Breast epithelium (tissue), 4 donors: ENCODE data around the gene FHIT. TPM values are rescaled to one million over a fixed set of nuclear protein-coding genes. Genes with fewer than 3 reads are reported as not detected.

Source experiments
- DNase-seq, 2 donors: peaks; one replicate each; pipeline ENCODE4 v3.0.0-alpha.2; 2019; ENCODE audit warnings: low spot score in 2 of 2
- H3K27ac ChIP-seq, 2 donors: fragments of 200-600 bp; sonication (generic) in 1 of 2; one replicate each; pipeline ENCODE4 v1.5.1; 2016 to 2019; ENCODE audit warnings: mild to moderate bottlenecking in 1 of 2
- H3K27me3 ChIP-seq, 2 donors: fragments of 200-600 bp; sonication (generic) in 1 of 2; one replicate each; pipeline versions ENCODE4 v1.5.1 to v1.6.0; 2017 to 2019; ENCODE audit warnings: control low read depth in 1 of 2, mild to moderate bottlenecking in 1 of 2
- H3K36me3 ChIP-seq: fragments of 200-600 bp; one replicate; pipeline ENCODE4 v1.5.1; 2019
- H3K4me1 ChIP-seq, 2 donors: fragments of 200-600 bp; sonication (generic); one replicate each; pipeline ENCODE4 v1.5.1; 2016 to 2019; ENCODE audit warnings: control low read depth in 1 of 2
- H3K4me3 ChIP-seq, 3 donors: fragments of 200-600 bp; sonication (generic); 1 replicate in 2 of 3; 2 replicates in 1 of 3; pipeline ENCODE4 v1.5.1; 2016 to 2019; ENCODE audit warnings: mild to moderate bottlenecking in 3 of 3, moderate library complexity in 2 of 3
- H3K9me3 ChIP-seq, 2 donors: fragments of 200-600 bp; sonication (generic) in 1 of 2; one replicate each; pipeline ENCODE4 v1.5.1; 2016 to 2019; ENCODE audit warnings: control low read depth in 1 of 2
- POLR2A ChIP-seq: fragments of 450-650 bp; IDR thresholded peaks from one replicate; pipeline ENCODE4 v1.6.1; 2016; ENCODE audit warnings: antibody characterized with exemption, mild to moderate bottlenecking, moderate library complexity
- POLR2AphosphoS5 ChIP-seq, 3 donors: sonication (generic); formaldehyde crosslinking; IDR thresholded peaks; one replicate each; pipeline ENCODE4 v1.6.1; 2017; ENCODE audit warnings: antibody characterized with exemption in 3 of 3
- intact Hi-C: fragments of 100-400 bp; cut with DNase I; formaldehyde crosslinking; loops from one replicate; pipeline ENCODE4 v1.15.1; 2023; ENCODE audit warnings: low total_unique reads
- total RNA-seq, 3 donors: library from RNA; depleted of rRNA; stranded (reverse); fragments of >200 nt; gene quantifications; one replicate each; pipeline ENCODE4 v1.1.0, GENCODE V29; 2016
- TF ChIP-seq, protein P1 (sequence below), 3 donors: fragments of 450-650 bp; IDR thresholded peaks; one replicate each; pipeline ENCODE4 v1.5.1; 2016 to 2017; ENCODE audit warnings: antibody characterized with exemption in 3 of 3, mild to moderate bottlenecking in 3 of 3, moderate library complexity in 3 of 3

Gene FHIT
- total RNA-seq, 3 donors from 2014 or later: 9.0 to 19.2 (median 17.7) TPM

DNA sequence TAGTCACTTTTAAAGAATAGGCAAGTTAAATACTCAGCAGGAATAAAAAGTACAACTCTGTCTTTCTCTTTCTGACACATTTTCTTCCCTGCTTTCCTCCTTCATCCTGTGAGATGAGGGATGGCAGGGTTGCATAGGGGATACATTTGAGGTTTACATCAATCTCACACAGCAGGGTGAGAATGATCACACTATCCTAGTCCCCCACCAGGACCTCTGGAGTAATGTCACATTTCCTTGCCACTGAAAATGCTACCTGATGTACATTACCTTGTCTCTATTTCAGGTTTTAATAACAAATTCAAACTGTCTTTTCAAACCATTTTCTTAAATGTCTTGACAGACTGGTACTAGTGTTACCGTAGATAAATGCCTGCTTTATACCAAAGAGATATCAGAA is 816.9 kb downstream of the FHIT start:
- no peak for DNase-seq
- no peak overlapping the region for H3K4me3 ChIP-seq
- H3K27me3 ChIP-seq: no peaks in the 10 kb centered on the region
- H3K27ac ChIP-seq: no peak overlapping the region
- intact Hi-C loops: no loop called here
- H3K9me3 ChIP-seq: no peaks in the 10 kb centered on the region
- H3K4me1 ChIP-seq: no peaks in the 10 kb centered on the region
- H3K36me3 ChIP-seq: no peaks in the 10 kb centered on the region
- no peak for TF ChIP-seq POLR2A
- no peak for TF ChIP-seq POLR2AphosphoS5 (IDR thresholded peaks at IDR 0.05)
- TF ChIP-seq, protein P1, sequence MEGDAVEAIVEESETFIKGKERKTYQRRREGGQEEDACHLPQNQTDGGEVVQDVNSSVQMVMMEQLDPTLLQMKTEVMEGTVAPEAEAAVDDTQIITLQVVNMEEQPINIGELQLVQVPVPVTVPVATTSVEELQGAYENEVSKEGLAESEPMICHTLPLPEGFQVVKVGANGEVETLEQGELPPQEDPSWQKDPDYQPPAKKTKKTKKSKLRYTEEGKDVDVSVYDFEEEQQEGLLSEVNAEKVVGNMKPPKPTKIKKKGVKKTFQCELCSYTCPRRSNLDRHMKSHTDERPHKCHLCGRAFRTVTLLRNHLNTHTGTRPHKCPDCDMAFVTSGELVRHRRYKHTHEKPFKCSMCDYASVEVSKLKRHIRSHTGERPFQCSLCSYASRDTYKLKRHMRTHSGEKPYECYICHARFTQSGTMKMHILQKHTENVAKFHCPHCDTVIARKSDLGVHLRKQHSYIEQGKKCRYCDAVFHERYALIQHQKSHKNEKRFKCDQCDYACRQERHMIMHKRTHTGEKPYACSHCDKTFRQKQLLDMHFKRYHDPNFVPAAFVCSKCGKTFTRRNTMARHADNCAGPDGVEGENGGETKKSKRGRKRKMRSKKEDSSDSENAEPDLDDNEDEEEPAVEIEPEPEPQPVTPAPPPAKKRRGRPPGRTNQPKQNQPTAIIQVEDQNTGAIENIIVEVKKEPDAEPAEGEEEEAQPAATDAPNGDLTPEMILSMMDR (IDR thresholded peaks at IDR 0.05): no peak

DNA sequence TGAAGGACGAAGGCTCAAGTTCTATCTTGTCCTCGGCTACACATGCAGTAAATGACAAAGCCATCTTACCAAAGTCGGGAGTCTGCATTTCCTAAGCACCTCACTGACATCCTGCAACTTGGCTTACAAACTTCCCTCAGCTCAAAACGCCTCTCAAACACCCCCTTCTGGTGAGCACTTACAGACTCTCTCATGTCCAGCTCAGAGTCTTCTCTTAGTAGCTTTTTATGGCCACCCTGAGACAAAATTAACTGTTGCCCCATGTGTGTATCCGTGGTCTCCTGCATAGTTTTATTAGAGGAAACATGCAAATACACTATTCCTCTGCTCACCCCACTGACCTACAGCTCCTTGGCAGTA is 819.7 kb downstream of the FHIT start:
- H3K4me1 ChIP-seq: no peaks in the 10 kb centered on the region
- no peak overlapping the region for H3K4me3 ChIP-seq
- no peaks in the 10 kb centered on the region for H3K9me3 ChIP-seq
- no peak overlapping the region for H3K27ac ChIP-seq
- H3K36me3 ChIP-seq: no peaks in the 10 kb centered on the region
- TF ChIP-seq, protein P1 (IDR thresholded peaks at IDR 0.05): no peak
- TF ChIP-seq POLR2A (no peak), POLR2AphosphoS5 (IDR thresholded peaks at IDR 0.05) (no peak)
- intact Hi-C loops: no loop called here
- no peaks in the 10 kb centered on the region for H3K27me3 ChIP-seq
- no peak for DNase-seq

DNA sequence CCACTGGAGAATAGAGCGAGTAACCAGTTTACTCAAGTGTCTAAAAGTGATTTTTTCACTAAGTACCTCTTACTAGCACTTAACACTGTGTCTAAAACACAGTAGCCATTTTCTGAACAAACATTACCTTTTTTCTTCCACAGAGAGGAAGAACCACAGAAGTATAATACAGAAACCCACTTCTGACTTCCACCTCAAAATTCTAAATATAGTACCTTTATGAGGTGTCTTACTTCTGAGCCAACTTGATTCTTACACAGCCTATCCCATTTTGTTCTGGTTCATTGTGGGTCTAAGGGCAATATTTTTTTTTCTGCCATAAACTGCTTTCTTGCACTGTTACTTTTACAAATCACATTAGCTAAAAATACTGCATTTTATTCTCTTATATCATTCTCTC is 821.0 kb downstream of the FHIT start:
- no peak for TF ChIP-seq POLR2A
- TF ChIP-seq POLR2AphosphoS5 (IDR thresholded peaks at IDR 0.05): no peak
- TF ChIP-seq, protein P1 (IDR thresholded peaks at IDR 0.05): no peak
- H3K36me3 ChIP-seq: no peaks in the 10 kb centered on the region
- intact Hi-C loops: no loop called here
- H3K27me3 ChIP-seq: no peaks in the 10 kb centered on the region
- no peaks in the 10 kb centered on the region for H3K9me3 ChIP-seq
- H3K27ac ChIP-seq: no peak overlapping the region
- no peak for DNase-seq
- no peak overlapping the region for H3K4me3 ChIP-seq
- H3K4me1 ChIP-seq: no peaks in the 10 kb centered on the region

DNA sequence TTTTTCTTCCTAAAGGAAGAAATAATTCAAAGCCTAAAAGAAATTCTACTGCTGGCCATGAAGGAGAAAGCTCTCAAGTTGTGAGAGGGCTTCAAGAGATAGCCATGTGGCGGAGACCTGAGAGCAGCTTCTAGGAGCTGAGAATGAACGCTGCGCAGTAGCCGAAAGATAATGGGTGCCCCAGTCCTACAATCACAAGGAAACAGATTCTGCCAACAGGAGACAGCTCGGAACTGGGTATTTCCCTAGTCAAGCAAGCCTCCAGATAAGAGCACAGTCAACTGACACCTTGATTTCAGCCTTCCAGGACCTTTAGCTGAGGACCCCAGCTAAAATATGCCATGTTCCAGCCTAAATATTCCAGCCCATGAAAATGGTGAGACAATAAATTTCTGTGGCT is 824.1 kb downstream of the FHIT start:
- no peak overlapping the region for H3K27ac ChIP-seq
- no peak for DNase-seq
- no peaks in the 10 kb centered on the region for H3K36me3 ChIP-seq
- H3K9me3 ChIP-seq: no peaks in the 10 kb centered on the region
- no peak for TF ChIP-seq POLR2A
- TF ChIP-seq, protein P1 (IDR thresholded peaks at IDR 0.05): no peak
- no peak for TF ChIP-seq POLR2AphosphoS5 (IDR thresholded peaks at IDR 0.05)
- no peaks in the 10 kb centered on the region for H3K27me3 ChIP-seq
- H3K4me1 ChIP-seq: no peaks in the 10 kb centered on the region
- intact Hi-C loops: no loop called here
- H3K4me3 ChIP-seq: no peak overlapping the region

DNA sequence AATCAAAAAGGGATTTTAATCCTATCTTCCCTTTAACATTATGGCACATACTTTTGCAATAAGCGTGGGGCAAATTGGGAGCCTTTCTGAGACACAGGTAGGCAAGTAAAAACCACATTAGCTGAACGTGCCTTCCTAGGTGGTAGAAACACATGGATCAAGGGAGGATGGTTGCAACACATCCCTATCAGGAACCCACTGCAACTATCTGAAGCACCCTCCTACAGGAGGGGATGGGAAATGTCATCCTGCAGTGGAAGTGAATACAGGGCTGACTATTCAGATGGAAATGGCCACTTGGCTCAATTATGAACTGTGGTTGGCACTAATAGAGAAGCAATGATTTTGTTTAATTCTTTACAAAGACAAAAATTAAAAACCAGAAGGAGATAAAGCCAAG is 826.3 kb downstream of the FHIT start:
- Histone ChIP-seq H3K36me3 (no peaks in the 10 kb centered on the region), H3K9me3 (no peaks in the 10 kb centered on the region), H3K4me3 (no peak overlapping the region), H3K4me1 (no peaks in the 10 kb centered on the region), H3K27me3 (no peaks in the 10 kb centered on the region), H3K27ac (no peak overlapping the region)
- intact Hi-C loops: no loop called here
- TF ChIP-seq POLR2AphosphoS5 (IDR thresholded peaks at IDR 0.05): no peak
- TF ChIP-seq POLR2A: no peak
- TF ChIP-seq, protein P1 (IDR thresholded peaks at IDR 0.05): no peak
- DNase-seq: no peak
